ENCODE results near the gene RPRD1B. TPM values are rescaled to one million over a fixed set of nuclear protein-coding genes. Genes with fewer than 3 reads are reported as not detected.

Gene RPRD1B
- total and polyA plus RNA-seq, 2 of the 8 experiments (the other 6 are each of a cell fraction or from before 2014, with no cell fraction given), result 10.3 to 20.9 TPM

- TF ChIP-seq CHD2 (IDR thresholded peaks at IDR 0.05; ENCODE audit: low read length), result no peak
- TF ChIP-seq EZH2 (IDR thresholded peaks at IDR 0.05; ENCODE audit: low read depth, low read length, severe bottlenecking), result no peak
- TF ChIP-seq CBX5 (IDR thresholded peaks at IDR 0.05; ENCODE audit: low read depth, low read length), result no peak
- TF ChIP-seq CBX8 (IDR thresholded peaks at IDR 0.05; ENCODE audit: borderline replicate concordance, low read depth, low read length), result no peak
- no peak for TF ChIP-seq HDAC2 (IDR thresholded peaks at IDR 0.05; ENCODE audit: borderline replicate concordance in 1 of 2, low read depth in 2 of 2, low read length in 2 of 2)
- TF ChIP-seq MAFK (IDR thresholded peaks at IDR 0.05; ENCODE audit: low read depth, low read length), result no peak
- no peak for TF ChIP-seq CTBP2 (IDR thresholded peaks at IDR 0.05; ENCODE audit: borderline replicate concordance, insufficient read depth, insufficient read length, low read length)
- no peak for TF ChIP-seq BACH1 (IDR thresholded peaks at IDR 0.05; ENCODE audit: low read length)
- no peak for TF ChIP-seq GABPA (IDR thresholded peaks at IDR 0.05; ENCODE audit: borderline replicate concordance, insufficient read depth, low read length)
- no peak for TF ChIP-seq TEAD4 (IDR thresholded peaks at IDR 0.05; ENCODE audit: low read depth, low read length)
- TF ChIP-seq SUZ12 (IDR thresholded peaks at IDR 0.05; ENCODE audit: low read length), result no peak
Measured at GRCh38 chr20:38135651-38136420, 102.3 kb downstream of the RPRD1B start (continued).
